Glutamatergic neuron (in vitro differentiated cells): ENCODE measurements around the gene GLRX3. TPM values are rescaled to one million over a fixed set of nuclear protein-coding genes. Genes with fewer than 3 reads are reported as not detected.

Source experiments
- DNase-seq: peaks from one replicate; pipeline ENCODE4 v3.0.0; 2022
- H3K27ac Mint-ChIP-seq: one replicate; pipeline ENCODE4 v1.8.0; 2020; ENCODE audit warnings: mild to moderate bottlenecking, mixed read lengths, inconsistent platforms; ENCODE audit not compliant: unreplicated experiment
- H3K27me3 Mint-ChIP-seq: one replicate; pipeline ENCODE4 v1.8.0; 2020; ENCODE audit warnings: mild to moderate bottlenecking, moderate library complexity, mixed read lengths, inconsistent platforms; ENCODE audit not compliant: unreplicated experiment
- H3K36me3 Mint-ChIP-seq: one replicate; pipeline ENCODE4 v1.8.0; 2020; ENCODE audit warnings: mild to moderate bottlenecking, mixed read lengths, inconsistent platforms; ENCODE audit not compliant: unreplicated experiment
- H3K4me1 Mint-ChIP-seq: one replicate; pipeline ENCODE4 v1.8.0; 2020; ENCODE audit warnings: mild to moderate bottlenecking, low read depth, mixed read lengths, inconsistent platforms; ENCODE audit not compliant: unreplicated experiment
- H3K4me3 Mint-ChIP-seq: one replicate; pipeline ENCODE4 v1.8.0; 2020; ENCODE audit warnings: mild to moderate bottlenecking, mixed read lengths, inconsistent platforms; ENCODE audit not compliant: unreplicated experiment
- H3K9me3 Mint-ChIP-seq: one replicate; pipeline ENCODE4 v1.8.0; 2020; ENCODE audit warnings: mild to moderate bottlenecking, moderate library complexity, mixed read lengths, inconsistent platforms; ENCODE audit not compliant: unreplicated experiment
- CTCF ChIP-seq: fragments of 200-600 bp; sonication (generic); IDR thresholded peaks from one replicate; pipeline ENCODE4 v1.5.0; 2021; ENCODE audit not compliant: partially characterized antibody, unreplicated experiment
- total RNA-seq: library from RNA; stranded (reverse); fragmentation: NEBNext Ultra II Directional; extraction: Animal tissue kit (Norgen Biotek cat#: 25700); gene quantifications from one replicate; pipeline ENCODE4 v1.2.1, GENCODE V29; 2021; ENCODE audit not compliant: unreplicated experiment

GLRX3 gene
- total RNA-seq, 1 donor from 2014 or later, result 80.1 TPM

GRCh38 chr10:130194991-130195645 is 58.9 kb downstream of the GLRX3 start:
- TF ChIP-seq CTCF, result no peak
- H3K4me3 Mint-ChIP-seq, result no peak overlapping the region
- peaks cover 10% of the 10 kb centered on the region for H3K4me1 Mint-ChIP-seq
- H3K36me3 Mint-ChIP-seq, result no peaks in the 10 kb centered on the region
- DNase-seq, result no peak
- H3K27ac Mint-ChIP-seq, result no peak overlapping the region
- peaks cover 9% of the 10 kb centered on the region for H3K9me3 Mint-ChIP-seq
- H3K27me3 Mint-ChIP-seq, result peaks cover 12% of the 10 kb centered on the region

- Mint-ChIP-seq H3K36me3 (no peaks in the 10 kb centered on the region), H3K9me3 (peaks cover 9% of the 10 kb centered on the region), H3K4me1 (peaks cover 10% of the 10 kb centered on the region), H3K4me3 (no peak overlapping the region), H3K27me3 (peaks cover 12% of the 10 kb centered on the region), H3K27ac (no peak overlapping the region)
- DNase-seq, result no peak
- no peak for TF ChIP-seq CTCF
Observed at GRCh38 chr10:130195746-130196294, 59.6 kb downstream of the GLRX3 start.

GRCh38 chr10:130196511-130197487 is 60.6 kb downstream of the GLRX3 start:
- Mint-ChIP-seq H3K4me1 (peaks cover 4% of the 10 kb centered on the region), H3K27me3 (peaks cover 10% of the 10 kb centered on the region), H3K36me3 (no peaks in the 10 kb centered on the region), H3K27ac (no peak overlapping the region), H3K4me3 (no peak overlapping the region), H3K9me3 (peaks cover 7% of the 10 kb centered on the region)
- no peak for TF ChIP-seq CTCF
- no peak for DNase-seq

GRCh38 chr10:130198651-130199050 is 62.5 kb downstream of the GLRX3 start:
- no peak overlapping the region for H3K4me3 Mint-ChIP-seq
- no peak for DNase-seq
- no peaks in the 10 kb centered on the region for H3K36me3 Mint-ChIP-seq
- H3K27me3 Mint-ChIP-seq, result peaks cover 8% of the 10 kb centered on the region
- peak overlapping the region; percentile 17 for H3K27ac Mint-ChIP-seq
- TF ChIP-seq CTCF, result no peak
- H3K4me1 Mint-ChIP-seq, result no peaks in the 10 kb centered on the region
- peaks cover 4% of the 10 kb centered on the region for H3K9me3 Mint-ChIP-seq
